Germinal center (tissue), 1 donor: ENCODE results near the gene ZNF718.
A peak's percentile ranks its signal among the peaks of the same experiment; 100 is the strongest.
"Not testable (repeated sequence)": the region's sequence is repeated elsewhere in the genome, so short reads cannot be mapped to it uniquely, and the experiment has no call there.

Source experiments
- DNase-seq: peaks from one replicate; pipeline ENCODE4 v3.0.0; 2012; ENCODE audit warnings: mixed read lengths, low spot score

ZNF718 gene

DNA sequence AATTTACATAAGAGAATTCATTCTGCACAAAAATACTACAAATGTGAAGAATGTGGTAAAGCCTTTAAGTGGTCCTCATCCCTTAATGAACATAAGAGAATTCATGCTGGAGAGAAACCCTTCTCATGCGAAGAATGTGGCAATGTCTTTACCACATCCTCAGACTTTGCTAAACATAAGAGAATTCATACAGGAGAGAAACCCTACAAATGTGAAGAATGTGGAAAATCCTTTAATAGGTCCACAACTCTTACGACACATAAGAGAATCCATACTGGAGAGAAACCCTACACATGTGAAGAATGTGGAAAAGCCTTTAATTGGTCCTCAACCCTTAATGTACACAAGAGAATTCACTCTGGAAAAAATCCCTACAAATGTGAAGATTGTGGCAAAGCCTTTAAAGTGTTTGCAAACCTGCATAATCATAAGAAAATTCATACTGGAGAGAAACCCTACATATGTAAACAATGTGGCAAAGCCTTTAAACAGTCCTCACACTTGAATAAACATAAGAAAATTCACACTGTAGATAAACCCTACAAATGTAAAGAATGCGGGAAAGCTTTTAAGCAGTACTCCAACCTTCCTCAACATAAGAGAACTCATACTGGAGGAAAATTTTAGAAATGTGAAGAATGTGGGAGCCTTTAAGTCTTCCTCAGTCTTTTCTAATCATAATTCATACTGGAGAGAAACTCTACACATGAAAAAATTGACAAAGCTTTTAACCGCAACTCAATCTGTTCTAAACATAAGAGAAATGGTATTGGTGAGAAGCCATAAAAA, 37.4 kb downstream of the ZNF718 start:
- DNase-seq = no peak

GRCh38 chr4:169640-170039, 45.3 kb downstream of the ZNF718 start:
- not testable (repeated sequence) for DNase-seq

DNA sequence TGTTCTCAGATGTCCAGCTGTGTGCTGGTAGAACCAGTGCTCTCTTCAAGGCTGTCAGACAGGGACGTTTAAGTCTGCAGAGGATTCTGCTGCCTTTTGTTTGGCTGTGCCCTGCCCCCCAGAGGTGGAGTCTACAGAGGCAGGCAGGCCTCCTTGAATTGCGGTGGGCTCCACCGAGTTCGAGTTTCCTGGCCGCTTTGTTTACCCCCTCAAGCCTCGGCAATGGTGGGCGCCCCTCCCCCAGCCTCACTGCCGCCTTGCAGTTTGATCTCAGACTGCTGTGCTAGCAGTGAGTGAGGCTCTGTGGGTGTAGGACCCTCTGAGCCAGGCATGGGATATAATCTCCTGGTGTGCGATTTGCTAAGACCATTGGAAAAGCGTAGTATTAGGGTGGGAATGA, 47.0 kb downstream of the ZNF718 start:
- DNase-seq = not testable (repeated sequence)

DNA sequence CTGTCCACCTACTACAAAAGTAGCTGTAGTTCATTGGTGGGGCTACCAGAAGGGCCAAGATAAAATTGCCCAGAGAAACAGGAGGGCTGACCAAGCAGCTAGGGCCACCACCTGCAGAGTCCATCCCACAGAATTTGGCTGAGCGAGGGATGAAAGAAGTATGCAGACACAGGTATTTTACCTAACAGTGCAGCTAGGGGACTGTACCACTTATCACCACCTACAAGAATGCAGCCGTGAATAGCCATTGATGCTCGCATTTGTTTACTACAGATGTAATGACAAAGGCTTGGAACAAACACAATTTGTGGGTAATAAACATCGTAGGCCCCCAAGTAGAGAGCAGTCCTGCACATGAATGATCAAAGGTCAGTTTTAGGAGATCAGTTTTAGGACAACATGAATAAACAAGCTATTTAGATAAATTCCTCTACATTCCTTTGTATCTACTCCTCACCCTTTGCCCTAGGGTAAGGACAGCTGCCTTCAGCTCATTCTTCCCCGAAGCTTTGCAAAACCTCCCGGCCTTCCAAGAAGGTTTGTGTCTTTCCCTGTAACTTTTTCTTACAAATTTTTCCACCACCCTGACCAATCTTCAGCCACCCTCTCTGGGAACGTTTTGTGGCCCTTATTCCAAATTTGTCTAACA, 49.5 kb downstream of the ZNF718 start:
- no peak for DNase-seq

DNA sequence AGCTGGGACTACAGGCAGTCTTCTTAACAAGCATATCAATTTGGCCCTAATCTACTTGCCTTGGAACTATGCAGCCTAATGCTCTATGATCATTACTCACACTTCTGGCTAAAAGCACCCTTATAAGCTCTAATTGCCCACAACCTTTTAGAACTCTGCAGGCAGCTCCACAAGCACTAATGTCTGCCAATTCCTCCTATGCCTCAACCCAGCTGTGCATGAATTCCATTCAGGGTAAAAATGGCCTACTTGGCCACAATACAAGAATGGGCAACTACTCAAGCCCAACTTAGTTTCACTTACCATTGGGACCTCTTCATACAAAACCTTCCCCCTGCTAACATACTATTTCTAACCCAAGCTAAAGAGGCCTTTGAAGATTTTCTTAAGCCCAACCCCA, 51.7 kb downstream of the ZNF718 start:
- DNase-seq = no peak

DNA sequence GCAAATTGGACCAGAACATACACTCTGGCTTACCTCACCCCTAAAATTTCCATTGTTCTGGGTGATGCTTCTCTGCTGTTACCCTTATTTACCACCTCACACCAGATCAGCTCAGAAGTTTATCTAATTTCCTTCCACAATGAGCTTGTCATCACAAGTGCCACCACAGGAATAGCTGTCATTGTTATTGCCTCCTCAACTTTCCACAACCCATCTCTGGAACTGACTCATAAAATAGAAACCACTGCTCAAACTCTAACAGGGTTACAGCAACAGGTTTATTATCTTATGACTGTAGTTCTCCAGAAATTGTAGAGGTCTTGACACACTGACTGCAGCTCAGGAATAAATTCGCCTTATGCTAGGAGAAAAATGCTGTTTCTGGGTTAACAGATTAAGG, 52.7 kb downstream of the ZNF718 start:
- no peak for DNase-seq

DNA sequence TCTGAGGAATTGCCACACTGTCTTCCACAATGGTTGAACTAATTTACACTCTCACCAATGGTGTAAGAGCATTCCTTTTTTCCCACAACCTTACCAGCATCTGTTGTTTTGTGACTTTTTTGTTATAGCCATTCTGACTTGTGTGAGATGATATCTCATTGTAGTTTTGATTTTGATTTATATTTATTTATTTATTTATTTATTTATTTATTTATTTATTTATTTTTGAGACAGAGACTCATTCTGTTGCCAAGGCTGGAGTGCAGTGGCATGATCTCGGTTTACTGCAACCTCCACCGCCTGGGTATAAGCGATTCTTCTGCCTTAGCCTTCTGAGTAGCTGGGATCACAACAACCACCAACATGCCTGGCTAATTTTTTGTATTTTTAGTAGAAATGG, 57.9 kb downstream of the ZNF718 start:
- not testable (repeated sequence) for DNase-seq

- no peak for DNase-seq
Measured at GRCh38 chr4:188091-188490, 63.8 kb downstream of the ZNF718 start.

- not testable (repeated sequence) for DNase-seq
Measured at GRCh38 chr4:195159-195558, 70.9 kb downstream of the ZNF718 start.

GRCh38 chr4:200936-201335, 76.6 kb downstream of the ZNF718 start:
- DNase-seq = no peak

GRCh38 chr4:202822-203221, 78.5 kb downstream of the ZNF718 start:
- DNase-seq = not testable (repeated sequence)

DNA sequence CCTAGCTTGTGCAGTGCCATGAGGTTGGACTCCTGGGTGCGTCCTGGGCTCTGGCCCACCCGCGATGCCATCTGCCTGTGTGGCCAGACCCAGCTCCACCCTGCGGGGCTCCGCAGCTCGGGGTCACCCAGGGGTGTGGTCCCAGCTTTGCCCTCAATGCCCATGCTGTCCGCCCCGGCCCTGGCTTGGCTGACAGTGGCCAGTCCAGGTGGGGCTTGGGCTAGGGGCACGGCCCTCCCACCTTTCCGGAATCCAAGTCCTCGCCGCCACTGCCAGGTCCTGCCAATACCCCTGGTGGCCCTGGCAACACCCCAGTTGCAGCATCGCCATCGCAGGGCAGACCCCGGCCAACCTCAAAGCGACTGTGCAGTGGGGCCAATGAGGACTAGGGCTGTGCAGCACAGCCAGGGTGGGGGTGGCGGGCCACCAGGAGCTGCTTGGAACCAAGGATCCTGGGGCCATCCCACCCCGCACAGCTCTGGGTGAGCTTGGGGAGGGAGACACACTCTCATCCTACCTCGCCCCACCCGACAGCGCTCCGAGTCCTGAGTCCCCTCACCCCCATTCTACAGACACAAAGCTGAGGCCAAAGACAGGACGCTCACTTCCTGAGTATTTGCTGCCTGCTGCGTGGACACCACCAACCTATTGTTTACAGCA, 80.9 kb downstream of the ZNF718 start:
- DNase-seq = no peak

- no peak for DNase-seq
Measured at GRCh38 chr4:206054-206453, 81.8 kb downstream of the ZNF718 start.

- DNase-seq = not testable (repeated sequence)
Measured at GRCh38 chr4:208416-209096, 84.3 kb downstream of the ZNF718 start.

DNA sequence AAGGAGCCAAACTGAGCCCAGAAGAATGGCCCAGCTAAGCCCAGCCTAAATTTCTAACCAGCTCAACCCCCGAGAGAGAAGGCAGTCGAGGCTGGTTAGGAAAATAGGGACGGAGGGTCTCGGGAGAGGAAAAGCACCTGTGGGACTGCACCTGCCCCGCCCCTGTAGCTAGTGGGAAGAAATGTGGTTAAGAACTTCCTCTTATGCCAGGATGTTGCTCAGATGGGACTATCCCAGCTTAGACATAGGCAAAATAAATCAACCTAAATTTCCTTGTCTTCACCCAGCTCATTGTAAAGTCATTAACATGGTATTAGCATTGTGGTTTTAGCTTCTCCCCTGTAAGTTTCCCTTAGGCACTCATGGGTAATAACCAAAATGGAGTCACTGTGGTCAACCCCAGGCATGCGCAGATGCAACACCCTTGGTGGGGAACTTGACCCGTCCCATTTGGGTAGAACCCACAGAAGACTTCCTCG, 86.8 kb downstream of the ZNF718 start:
- DNase-seq = peak; percentile 62

GRCh38 chr4:212438-213188, 88.3 kb downstream of the ZNF718 start:
- DNase-seq = peak; percentile 60

DNA sequence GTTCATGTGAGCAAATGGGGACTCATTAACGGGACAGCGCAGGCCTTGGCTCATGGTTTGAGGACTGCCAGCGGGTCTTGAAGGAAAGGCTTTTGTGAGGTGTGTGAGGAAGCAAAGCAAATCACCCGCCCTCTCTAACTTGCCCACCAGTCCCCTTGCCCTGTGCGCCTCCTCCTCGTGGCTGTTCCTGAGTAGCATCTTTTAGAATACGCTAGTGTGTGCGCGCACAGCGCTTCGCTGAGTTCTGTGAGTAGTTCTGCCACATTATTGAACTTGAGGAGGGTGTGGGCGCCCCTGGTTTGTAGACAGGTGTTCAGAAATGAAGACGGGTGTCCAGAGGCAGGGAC, 88.9 kb downstream of the ZNF718 start:
- not testable (repeated sequence) for DNase-seq
